H1 (cell line): ENCODE data around the gene CCL17. TPM values are rescaled to one million over a fixed set of nuclear protein-coding genes. Genes with fewer than 3 reads are reported as not detected.

Source experiments
- CTCF ChIA-PET: fragments of 300-600 bp; sonication (Branson Sonifier 250); formaldehyde crosslinking; loops from one replicate; lab custom pipeline; 2021; ENCODE audit not compliant: partially characterized antibody; lab: Charles Lee
- POLR2A ChIA-PET: fragments of 300-600 bp; sonication (Branson Sonifier 250); formaldehyde crosslinking; loops from one replicate; lab custom pipeline; 2021; ENCODE audit warnings: inconsistent platforms; ENCODE audit not compliant: partially characterized antibody; lab: Charles Lee
- DNase-seq, 2 experiments: peaks; one replicate each; pipeline versions ENCODE4 v3.0.0 to v3.0.0-alpha.2; 2010 to 2022; ENCODE audit warnings: low spot score in 2 of 2, low read depth in 1 of 2, mixed read lengths in 1 of 2
- FAIRE-seq: peaks from 2 replicates; lab custom pipeline; 2011; peaks lifted over from hg19 to GRCh38; lab: Jason Lieb, UNC
- H2AFZ ChIP-seq: 2 replicates; pipeline ENCODE4 v1.8.1; 2012; ENCODE audit warnings: low read length, inconsistent platforms
- H2AK5ac ChIP-seq: 2 replicates; pipeline ENCODE4 v1.6.1; 2013; ENCODE audit warnings: low read depth, low read length
- H2BK120ac ChIP-seq: replicated peaks from 2 replicates; pipeline ENCODE3; 2013; ENCODE audit warnings: low read depth, low read length, inconsistent platforms
- H2BK12ac ChIP-seq: 2 replicates; pipeline ENCODE4 v1.6.1; 2013; ENCODE audit warnings: low read depth, low read length
- H2BK15ac ChIP-seq: 2 replicates; pipeline ENCODE4 v1.6.1; 2013; ENCODE audit warnings: low read length
- H2BK20ac ChIP-seq: 2 replicates; pipeline ENCODE4 v1.6.1; 2013; ENCODE audit warnings: low read length
- H2BK5ac ChIP-seq: 2 replicates; pipeline ENCODE4 v1.6.1; 2013; ENCODE audit warnings: low read depth, low read length
- H3K14ac ChIP-seq: 2 replicates; pipeline ENCODE4 v1.6.1; 2013; ENCODE audit warnings: inconsistent platforms; ENCODE audit not compliant: insufficient read length
- H3K18ac ChIP-seq: 2 replicates; pipeline ENCODE4 v1.6.1; 2013; ENCODE audit warnings: low read length; ENCODE audit errors: extremely low read depth
- H3K23ac ChIP-seq: 2 replicates; pipeline ENCODE4 v1.6.1; 2013; ENCODE audit warnings: inconsistent platforms; ENCODE audit not compliant: insufficient read length
- H3K23me2 ChIP-seq: 2 replicates; pipeline ENCODE4 v1.6.1; 2013; ENCODE audit warnings: low read depth, low read length
- H3K27ac ChIP-seq: 2 replicates; pipeline ENCODE4 v1.6.1; 2011; ENCODE audit warnings: low read depth, low read length, inconsistent platforms
- H3K27me3 ChIP-seq, 4 experiments: replicated peaks in 1 of 4; 1 replicate in 1 of 4; 2 replicates in 3 of 4; pipeline versions ENCODE4 v1.6.1 to v1.8.1; 2011 to 2013; ENCODE audit warnings: low read length in 3 of 4, mild to moderate bottlenecking in 3 of 4, inconsistent platforms in 2 of 4, mixed read lengths in 2 of 4, moderate library complexity in 1 of 4; ENCODE audit not compliant: control insufficient read depth in 3 of 4, insufficient read depth in 3 of 4; ENCODE audit errors: extremely low read depth in 1 of 4
- H3K36me3 ChIP-seq, 4 experiments: 2 replicates each; pipeline versions ENCODE4 v1.6.1 to v1.8.1; 2011 to 2013; ENCODE audit warnings: mild to moderate bottlenecking in 4 of 4, low read length in 3 of 4, moderate library complexity in 2 of 4, control low read depth in 1 of 4, inconsistent platforms in 1 of 4; ENCODE audit not compliant: insufficient read depth in 4 of 4, control insufficient read depth in 2 of 4
- H3K4ac ChIP-seq: replicated peaks from 2 replicates; pipeline ENCODE3; 2013; ENCODE audit warnings: low read length, low read depth, mixed read lengths, inconsistent platforms; ENCODE audit not compliant: insufficient read length
- H3K4me1 ChIP-seq, 4 experiments: replicated peaks in 1 of 4; 1 replicate in 1 of 4; 2 replicates in 3 of 4; pipeline versions ENCODE4 v1.6.1 to v1.8.1; 2011 to 2013; ENCODE audit warnings: low read length in 3 of 4, inconsistent platforms in 2 of 4, mixed read lengths in 1 of 4; ENCODE audit not compliant: insufficient read depth in 4 of 4, control insufficient read depth in 3 of 4
- H3K4me2 ChIP-seq, 2 experiments: 2 replicates each; pipeline versions ENCODE4 v1.6.1 to v1.8.1; 2011 to 2013; ENCODE audit warnings: low read depth in 2 of 2, low read length in 2 of 2, control low read depth in 1 of 2, inconsistent platforms in 1 of 2, mild to moderate bottlenecking in 1 of 2; ENCODE audit not compliant: insufficient read depth in 1 of 2
- H3K4me3 ChIP-seq, 4 experiments: fragments of 200-600, 300-600 bp in 1 of 4; sonication (generic), shearing (Covaris generic), sonication (Bioruptor Twin) in 1 of 4; 2 replicates each; pipeline versions ENCODE4 v1.5.1 to v1.8.1; 2011 to 2016; ENCODE audit warnings: low read length in 4 of 4, low read depth in 3 of 4, control low read depth in 2 of 4, inconsistent platforms in 2 of 4, mild to moderate bottlenecking in 2 of 4, mixed read lengths in 1 of 4, moderate library complexity in 1 of 4; ENCODE audit not compliant: insufficient read depth in 2 of 4; ENCODE audit errors: extremely low read depth in 1 of 4
- H3K56ac ChIP-seq: replicated peaks from 2 replicates; pipeline ENCODE3; 2013; ENCODE audit warnings: low read depth, mild to moderate bottlenecking, mixed read lengths, low read length, inconsistent platforms; ENCODE audit not compliant: insufficient read length
- H3K79me1 ChIP-seq: 2 replicates; pipeline ENCODE4 v1.6.1; 2013; ENCODE audit warnings: low read depth, low read length, control low read depth
- H3K79me2 ChIP-seq, 2 experiments: 2 replicates each; pipeline versions ENCODE4 v1.6.1 to v1.8.1; 2012 to 2013; ENCODE audit warnings: low read length in 2 of 2, mild to moderate bottlenecking in 2 of 2, inconsistent platforms in 1 of 2; ENCODE audit not compliant: insufficient read depth in 2 of 2, control insufficient read depth in 1 of 2
- H3K9ac ChIP-seq, 4 experiments: replicated peaks in 1 of 4; 1 replicate in 1 of 4; 2 replicates in 3 of 4; pipeline versions ENCODE4 v1.6.1 to v1.8.1; 2011 to 2013; ENCODE audit warnings: low read depth in 3 of 4, low read length in 3 of 4, control low read depth in 2 of 4, mild to moderate bottlenecking in 2 of 4, moderate library complexity in 2 of 4, inconsistent platforms in 1 of 4; ENCODE audit errors: extremely low read depth in 1 of 4
- H3K9me3 ChIP-seq, 2 experiments: 2 replicates each; pipeline versions ENCODE4 v1.6.1 to v1.8.1; 2012 to 2013; ENCODE audit warnings: mild to moderate bottlenecking in 2 of 2, moderate library complexity in 2 of 2, control low read depth in 1 of 2, inconsistent platforms in 1 of 2, low read depth in 1 of 2, low read length in 1 of 2, mixed read lengths in 1 of 2; ENCODE audit not compliant: insufficient read depth in 2 of 2
- H4K20me1 ChIP-seq, 2 experiments: replicated peaks in 1 of 2; 2 replicates each; pipeline versions ENCODE3 to v1.8.1; 2011 to 2013; ENCODE audit warnings: inconsistent platforms in 2 of 2, low read length in 2 of 2, mild to moderate bottlenecking in 1 of 2; ENCODE audit not compliant: insufficient read depth in 2 of 2, control insufficient read depth in 1 of 2
- H4K5ac ChIP-seq: 2 replicates; pipeline ENCODE4 v1.6.1; 2013; ENCODE audit warnings: low read length, low read depth, mixed read lengths, inconsistent platforms; ENCODE audit not compliant: insufficient read length
- H4K8ac ChIP-seq: 2 replicates; pipeline ENCODE4 v1.8.0; 2013; ENCODE audit warnings: mild to moderate bottlenecking, moderate library complexity, low read length, inconsistent platforms; ENCODE audit not compliant: insufficient read depth; ENCODE audit errors: extremely low read depth
- H4K91ac ChIP-seq: replicated peaks from 2 replicates; pipeline ENCODE3; 2013; ENCODE audit warnings: low read length, mixed read lengths, inconsistent platforms; ENCODE audit not compliant: insufficient read length
- BACH1 ChIP-seq: IDR thresholded peaks from 2 replicates; pipeline ENCODE4 v1.6.1; 2012; ENCODE audit warnings: low read length, improper control_type of control experiment
- EZH2 ChIP-seq: fragments of 200-600 bp; sonication (generic); IDR thresholded peaks from 2 replicates; pipeline ENCODE4 v1.7.1; 2012; ENCODE audit warnings: low read depth, mild to moderate bottlenecking, moderate library complexity, low read length, inconsistent platforms; ENCODE audit not compliant: severe bottlenecking
- GTF2F1 ChIP-seq: IDR thresholded peaks from 2 replicates; pipeline ENCODE4 v1.6.1; 2012; ENCODE audit warnings: low read depth, low read length, improper control_type of control experiment, borderline replicate concordance
- KDM4A ChIP-seq: IDR thresholded peaks from one replicate; pipeline ENCODE4 v1.7.1; 2012; ENCODE audit warnings: low read depth, mild to moderate bottlenecking, moderate library complexity, low read length, inconsistent platforms; ENCODE audit not compliant: severe bottlenecking
- KDM5A ChIP-seq: fragments of 200-600 bp; IDR thresholded peaks from 2 replicates; pipeline ENCODE4 v1.7.1; 2012; ENCODE audit warnings: mild to moderate bottlenecking, low read length, inconsistent platforms, mixed read lengths
- POLR2AphosphoS5 ChIP-seq: IDR thresholded peaks from 2 replicates; pipeline ENCODE4 v1.6.1; 2011; ENCODE audit warnings: low read depth, low read length
- whole genome bisulfite sequencing, 2 experiments: shearing (Covaris generic) in 1 of 2; methylation state at CpG; one replicate each; pipeline versions ENCODE4 v1.1.6 to v1.1.7; 2013 to 2015; ENCODE audit warnings: low lambda C conversion rate in 2 of 2, mixed read lengths in 2 of 2, inconsistent platforms in 1 of 2, low coverage in 1 of 2, missing lambda C conversion rate in 1 of 2; ENCODE audit not compliant: insufficient replicate concordance in 2 of 2, insufficient coverage in 1 of 2, insufficient read length in 1 of 2; ENCODE audit errors: extremely low coverage in 1 of 2, missing lambda C conversion rate in 1 of 2; 5-methylcytosine and 5-hydroxymethylcytosine counted together
- polyA plus RNA-seq, 7 experiments: library from polyadenylated mRNA; depleted of rRNA in 3 of 7; stranded (reverse) in 5 of 7; unstranded in 2 of 7; fragments of >200 nt in 5 of 7; fragments of 200-250 nt in 2 of 7; gene quantifications; 1 replicate in 5 of 7; 2 replicates in 1 of 7; 4 replicates in 1 of 7; pipeline versions ENCODE4 v1.2.1 to v1.2.3, GENCODE V29; 2011 to 2013; ENCODE audit warnings: missing spikeins in 2 of 7, mixed read lengths in 2 of 7
- total RNA-seq: library from RNA; stranded (reverse); fragmentation: NEBNext Ultra II Directional; extraction: Animal tissue kit (Norgen Biotek cat#: 25700); gene quantifications from 2 replicates; pipeline ENCODE4 v1.2.1, GENCODE V29; 2021
- TF ChIP-seq, protein P1 (sequence below): IDR thresholded peaks from 2 replicates; pipeline ENCODE4 v1.6.1; 2012; ENCODE audit warnings: inconsistent platforms

CCL17 gene
- total and polyA plus RNA-seq, 2 of the 8 experiments (the other 6 are each of a cell fraction or from before 2014, with no cell fraction given): not detected

DNA sequence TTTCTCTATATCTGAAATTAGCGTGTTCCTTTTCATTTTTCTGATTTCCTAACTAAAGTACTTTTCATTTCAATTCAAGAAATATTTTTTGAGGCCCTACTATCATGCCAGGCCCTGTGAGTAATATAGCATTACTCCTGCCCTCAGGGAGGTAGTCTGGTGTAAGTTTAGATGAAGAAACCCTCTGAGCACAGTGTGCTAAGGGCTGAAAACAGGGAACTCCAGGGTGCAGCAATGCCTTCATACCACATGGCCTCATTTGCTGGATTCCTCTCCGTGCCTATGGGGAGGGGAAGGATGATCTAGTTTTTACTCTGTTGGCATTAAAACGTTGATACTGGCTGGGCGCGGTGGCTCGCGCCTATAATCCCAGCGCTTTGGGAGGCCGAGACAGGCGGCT is 47.5 kb downstream of the CCL17 start:
- H2BK12ac ChIP-seq: no peak overlapping the region
- no peaks in the 10 kb centered on the region for H3K9me3 ChIP-seq
- H3K4me2 ChIP-seq: no peak overlapping the region
- H2BK15ac ChIP-seq: no peak overlapping the region
- ChIA-PET POLR2A (interaction anchor here (0.9 to 1.1 kb wide), 3 partner anchors 10 to 35 kb away, joined by 3 to 6 read pairs (median 4); partner anchors contain the start of gene POLR2C), CTCF (interaction anchor here (1.0 to 1.3 kb wide), 2 partner anchors 12 to 35 kb away, joined by 3 to 4 read pairs; no protein-coding TSS in a partner anchor)
- no peak overlapping the region for H3K23ac ChIP-seq
- FAIRE-seq (no peak), DNase-seq (no peak)
- no peak overlapping the region for H2AK5ac ChIP-seq
- H3K4ac ChIP-seq: no peak overlapping the region
- no peaks in the 10 kb centered on the region for H4K20me1 ChIP-seq
- H3K79me2 ChIP-seq: peaks cover 0 to 6% of the 10 kb centered on the region in 2 experiments; a peak in 2 of 4 replicates
- no peak overlapping the region for H4K91ac ChIP-seq
- no peaks in the 10 kb centered on the region for H3K4me1 ChIP-seq
- no peak overlapping the region for H3K4me3 ChIP-seq
- WGBS, 2 experiments: 95% methylated on average over 10 of the region's 10 CpGs; no CpG with 5 or more reads in 1 of the 2 experiments
- H2BK5ac ChIP-seq: no peak overlapping the region
- no peak overlapping the region for H2BK120ac ChIP-seq
- H3K23me2 ChIP-seq: no peaks in the 10 kb centered on the region
- H2BK20ac ChIP-seq: no peak overlapping the region
- H3K27ac ChIP-seq: no peak overlapping the region
- H3K56ac ChIP-seq: no peak overlapping the region
- H3K9ac ChIP-seq: no peak overlapping the region
- no peak overlapping the region for H2AFZ ChIP-seq
- H3K79me1 ChIP-seq: no peaks in the 10 kb centered on the region
- no peak overlapping the region for H3K14ac ChIP-seq
- H4K8ac ChIP-seq: no peak overlapping the region
- TF ChIP-seq BACH1 (no peak), EZH2 (no peak), GTF2F1 (no peak), KDM5A (no peak), POLR2AphosphoS5 (no peak), KDM4A (no peak)
- TF ChIP-seq, protein P1, sequence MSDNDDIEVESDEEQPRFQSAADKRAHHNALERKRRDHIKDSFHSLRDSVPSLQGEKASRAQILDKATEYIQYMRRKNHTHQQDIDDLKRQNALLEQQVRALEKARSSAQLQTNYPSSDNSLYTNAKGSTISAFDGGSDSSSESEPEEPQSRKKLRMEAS: no peak
- H3K18ac ChIP-seq: no peak overlapping the region
- H4K5ac ChIP-seq: no peak overlapping the region
- no peaks in the 10 kb centered on the region for H3K27me3 ChIP-seq
- H3K36me3 ChIP-seq: peaks cover 1 to 32% (median 8%) of the 10 kb centered on the region in 4 experiments; a peak in 7 of 8 replicates
